RPMI8226 (cell line): ENCODE measurements around the gene MPL.

Source experiments
- DNase-seq: peaks from one replicate; pipeline ENCODE4 v3.0.0-alpha.2; 2015

MPL gene

DNA sequence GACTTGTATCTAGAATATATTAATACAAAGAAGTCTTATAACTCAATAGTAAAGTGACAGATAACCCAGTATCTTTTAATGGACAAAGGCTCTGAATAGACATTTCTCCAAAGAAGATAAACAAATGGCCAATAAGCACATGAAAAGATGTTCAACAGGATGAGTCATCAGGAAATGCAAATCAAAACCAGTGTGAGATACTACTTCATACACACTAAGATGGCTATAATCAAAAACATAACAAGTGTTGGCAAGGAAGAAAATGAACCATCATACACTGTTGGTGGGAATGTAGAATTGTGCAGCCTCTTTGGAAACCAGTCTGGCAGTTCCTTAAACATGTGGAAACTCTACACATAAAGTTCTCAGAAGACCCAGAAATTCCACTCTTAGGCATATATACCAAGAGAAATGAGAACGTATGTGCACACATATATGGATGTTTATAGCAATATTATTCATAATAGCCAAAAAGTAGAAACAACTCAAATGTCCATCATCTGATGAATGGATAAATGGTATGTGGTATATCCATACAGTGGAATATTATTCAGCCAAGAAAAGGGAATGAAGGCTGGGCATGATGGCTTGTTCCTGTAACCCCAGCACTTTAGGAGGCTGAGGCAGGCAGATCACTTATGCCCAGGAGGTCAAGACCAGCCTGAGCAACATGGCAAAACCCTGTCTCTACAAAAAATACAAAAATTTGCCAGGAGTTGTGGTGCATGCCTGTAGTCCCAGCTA lies 9.9 kb upstream of the MPL start:
- DNase-seq: no peak

GRCh38 chr1:43329995-43330751 lies 7.4 kb upstream of the MPL start:
- DNase-seq: no peak

- no peak for DNase-seq
These were observed 5.9 kb upstream of the MPL start for GRCh38 chr1:43331688-43332087.

- DNase-seq: no peak
These were observed 3.0 kb upstream of the MPL start for GRCh38 chr1:43334453-43335205.

DNA sequence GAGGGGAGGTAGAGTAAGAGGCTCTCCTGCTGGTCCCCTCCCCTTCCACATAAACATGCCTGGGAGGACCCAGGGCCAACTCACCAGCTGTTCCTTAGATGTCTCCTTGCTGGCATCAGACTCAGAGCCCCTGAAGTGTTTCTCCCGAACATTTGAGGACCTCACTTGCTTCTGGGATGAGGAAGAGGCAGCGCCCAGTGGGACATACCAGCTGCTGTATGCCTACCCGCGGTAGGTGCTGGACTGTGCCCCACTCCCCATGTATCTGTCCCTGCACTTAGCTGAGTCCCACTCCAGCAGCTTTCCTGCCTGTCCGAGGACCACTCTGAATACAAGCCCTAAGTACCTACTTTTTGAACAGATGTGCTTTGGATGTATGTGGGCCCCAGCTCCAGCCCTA lies 383 bp downstream of the MPL start:
- DNase-seq: no peak

GRCh38 chr1:43339584-43340232 lies 2.1 kb downstream of the MPL start:
- no peak for DNase-seq

DNA sequence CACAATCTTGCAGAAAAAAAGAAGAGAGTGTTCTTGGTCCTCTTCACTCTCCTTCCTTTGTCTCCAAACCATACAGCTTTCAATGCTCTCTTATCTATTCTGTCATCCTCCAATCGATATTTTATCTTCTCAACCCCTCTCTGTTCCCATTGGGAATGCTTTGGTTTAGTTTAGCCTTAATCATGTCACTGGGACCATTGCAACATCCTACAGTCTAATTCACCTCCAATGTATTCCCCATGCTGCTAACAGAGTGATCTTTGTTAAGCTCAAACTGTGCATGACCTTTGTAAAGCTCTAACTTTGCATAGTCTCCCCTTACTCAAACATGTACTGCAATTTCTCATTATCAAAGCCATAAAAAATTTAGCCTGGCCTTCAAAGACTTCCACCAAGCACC lies 2.9 kb downstream of the MPL start:
- no peak for DNase-seq

- DNase-seq: no peak
These were observed 6.7 kb downstream of the MPL start for GRCh38 chr1:43344267-43344850.

- DNase-seq: no peak
These were observed 7.5 kb downstream of the MPL start for GRCh38 chr1:43345120-43345519.

DNA sequence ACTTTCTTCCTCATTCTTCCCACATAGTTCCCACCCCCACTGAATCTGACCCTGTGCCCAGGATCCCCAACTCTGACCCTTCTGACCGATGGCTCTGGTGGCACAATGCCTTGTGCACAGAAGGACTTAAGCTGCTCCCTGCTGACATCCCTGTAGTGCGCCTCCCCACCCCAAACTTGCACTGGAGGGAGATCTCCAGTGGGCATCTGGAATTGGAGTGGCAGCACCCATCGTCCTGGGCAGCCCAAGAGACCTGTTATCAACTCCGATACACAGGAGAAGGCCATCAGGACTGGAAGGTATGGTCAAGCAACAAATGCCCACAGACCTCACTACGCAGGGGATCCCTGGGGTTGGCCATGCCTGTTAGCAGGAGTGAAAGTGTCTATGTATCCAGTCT lies 9.0 kb downstream of the MPL start:
- DNase-seq: no peak

- no peak for DNase-seq
These were observed 10.8 kb downstream of the MPL start for GRCh38 chr1:43348343-43348808.

- peak; percentile 99 for DNase-seq
These were observed 11.4 kb downstream of the MPL start for GRCh38 chr1:43348809-43349593.

- no peak for DNase-seq
These were observed 12.1 kb downstream of the MPL start for GRCh38 chr1:43349594-43350306.

DNA sequence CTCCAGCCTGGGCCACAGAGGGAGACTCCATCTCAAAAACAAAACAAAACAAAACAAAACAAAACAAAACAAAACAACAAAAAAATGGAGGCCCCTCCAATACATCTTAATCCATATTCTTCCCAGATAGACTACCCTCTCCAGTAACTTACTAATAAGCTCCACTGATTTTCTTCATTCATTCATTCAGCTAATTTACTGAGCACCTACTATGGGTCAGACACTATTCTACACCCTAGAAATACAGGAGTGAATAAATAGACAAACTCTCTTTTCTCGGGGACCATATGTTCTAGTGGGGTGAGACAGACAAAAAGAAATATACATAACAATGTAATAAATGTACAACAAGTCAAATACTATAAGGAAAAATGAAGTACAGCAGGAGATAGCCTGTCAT lies 13.4 kb downstream of the MPL start:
- no peak for DNase-seq

DNA sequence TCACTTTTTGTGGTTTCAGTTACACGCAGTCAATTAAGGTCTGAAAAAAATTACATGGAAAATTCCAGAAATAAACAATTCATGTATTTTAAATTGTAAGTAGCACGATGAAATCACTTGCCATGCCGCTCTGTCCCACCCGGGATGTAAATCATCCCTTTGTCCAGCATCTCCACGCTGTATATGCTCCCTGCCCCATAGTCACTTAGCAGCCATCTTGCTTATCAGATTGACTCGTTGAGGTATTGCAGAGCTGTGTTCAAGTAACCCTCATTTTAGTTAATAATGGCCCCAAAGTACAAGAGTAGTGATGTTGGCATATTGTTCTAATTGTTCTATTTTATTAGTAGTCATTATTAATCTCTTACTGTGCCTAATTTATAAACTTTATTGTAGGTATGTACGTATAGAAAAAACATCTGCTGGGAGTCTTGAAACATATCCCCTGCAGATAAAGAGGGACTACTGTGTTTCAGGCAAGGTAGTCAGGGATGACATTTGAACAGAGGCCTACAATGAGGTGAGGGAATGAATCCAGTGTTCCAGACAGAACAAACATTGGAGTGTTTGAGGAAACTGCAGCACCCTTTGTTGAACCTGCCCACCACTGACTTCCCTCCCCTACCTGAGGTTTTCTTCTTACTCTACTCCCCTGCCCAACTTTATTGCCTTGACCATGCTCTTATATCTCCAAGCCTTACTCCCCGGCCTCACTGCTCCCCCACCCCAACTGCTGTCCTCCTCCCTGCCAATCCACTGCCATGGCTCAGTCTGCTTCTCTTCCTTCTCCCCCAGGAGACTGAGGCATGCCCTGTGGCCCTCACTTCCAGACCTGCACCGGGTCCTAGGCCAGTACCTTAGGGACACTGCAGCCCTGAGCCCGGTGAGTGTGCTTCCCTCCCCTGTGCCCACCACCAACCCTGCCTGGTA lies 14.1 kb downstream of the MPL start:
- no peak for DNase-seq

DNA sequence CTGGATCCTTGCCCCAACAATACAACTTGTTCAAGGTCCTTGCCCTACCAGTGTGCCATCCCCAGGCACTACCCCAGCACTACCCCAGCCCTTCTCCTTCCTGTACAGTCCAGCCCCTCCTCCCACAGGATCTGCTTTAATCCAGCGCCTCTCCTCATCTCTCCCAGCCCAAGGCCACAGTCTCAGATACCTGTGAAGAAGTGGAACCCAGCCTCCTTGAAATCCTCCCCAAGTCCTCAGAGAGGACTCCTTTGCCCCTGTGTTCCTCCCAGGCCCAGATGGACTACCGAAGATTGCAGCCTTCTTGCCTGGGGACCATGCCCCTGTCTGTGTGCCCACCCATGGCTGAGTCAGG lies 14.7 kb downstream of the MPL start:
- no peak for DNase-seq

GRCh38 chr1:43352881-43353280 lies 15.3 kb downstream of the MPL start:
- DNase-seq: no peak

- DNase-seq: no peak
These were observed 16.9 kb downstream of the MPL start for GRCh38 chr1:43354471-43354870.

GRCh38 chr1:43354936-43355335 lies 17.3 kb downstream of the MPL start:
- DNase-seq: no peak

DNA sequence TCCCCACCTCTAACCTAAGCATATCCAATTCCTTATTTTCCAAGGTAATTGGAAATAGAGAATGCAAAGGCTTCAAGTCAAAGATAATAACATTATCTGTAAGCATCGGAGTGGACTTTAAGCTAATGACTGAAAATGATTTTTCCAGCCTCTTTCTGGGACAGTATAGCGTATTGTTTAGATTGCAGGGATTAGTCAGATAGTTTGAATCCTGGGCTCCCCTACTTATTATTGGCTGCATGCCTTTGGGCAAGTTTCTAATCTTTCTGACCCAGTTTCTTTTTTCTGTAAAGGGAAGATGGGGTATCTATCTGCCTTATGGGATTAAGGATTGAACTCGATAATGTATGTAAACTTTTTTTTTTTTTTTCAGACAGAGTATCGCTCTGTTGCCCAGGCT lies 19.6 kb downstream of the MPL start:
- DNase-seq: no peak
